Measurements from ENCODE around the gene LACRT. TPM values are rescaled to one million over a fixed set of nuclear protein-coding genes. Genes with fewer than 3 reads are reported as not detected.

Gene LACRT
- total RNA-seq, 1 donor from 2014 or later: not detected

GRCh38 chr12:54606556-54606955, 28.1 kb downstream of the LACRT start:
- DNase-seq (ENCODE audit: low spot score): no peak
- H3K9me3 Mint-ChIP-seq: peaks cover 6% of the 10 kb centered on the region
- TF ChIP-seq EZH2phosphoT487 (IDR thresholded peaks at IDR 0.05): no peak
- no peak for TF ChIP-seq EZH2 (IDR thresholded peaks at IDR 0.05)
- no peak for TF ChIP-seq CTCF (IDR thresholded peaks at IDR 0.05)
- no peak overlapping the region for H3K9ac ChIP-seq
- H3K4me2 ChIP-seq: no peak overlapping the region
- H3K79me2 ChIP-seq (ENCODE audit: low read depth): no peaks in the 10 kb centered on the region
- H3K4me1 Mint-ChIP-seq: peaks cover 13% of the 10 kb centered on the region
- H3K4me3 Mint-ChIP-seq: no peak overlapping the region
- H4K20me1 ChIP-seq (ENCODE audit: low read depth): no peaks in the 10 kb centered on the region
- H3F3A ChIP-seq (ENCODE audit: low read depth): no peaks in the 10 kb centered on the region
- no peaks in the 10 kb centered on the region for H3K4me1 ChIP-seq
- peaks cover 4% of the 10 kb centered on the region for H3K27me3 Mint-ChIP-seq (ENCODE audit: insufficient read depth, low read depth)
- no peak overlapping the region for H2AFZ ChIP-seq (replicated peaks)
- no peaks in the 10 kb centered on the region for H3K36me3 Mint-ChIP-seq
- no peaks in the 10 kb centered on the region for H3K9me3 ChIP-seq (ENCODE audit: low read depth)
- H3K4me3 ChIP-seq: no peak overlapping the region
- H3K27ac Mint-ChIP-seq: no peak overlapping the region
- H3K27me3 ChIP-seq: peaks cover 51% of the 10 kb centered on the region
- no peak overlapping the region for H3K27ac ChIP-seq
- H3K36me3 ChIP-seq: no peaks in the 10 kb centered on the region

GRCh38 chr12:54605138-54605970, 29.3 kb downstream of the LACRT start:
- no peaks in the 10 kb centered on the region for H3K36me3 Mint-ChIP-seq
- TF ChIP-seq CTCF (IDR thresholded peaks at IDR 0.05) (no peak), EZH2phosphoT487 (IDR thresholded peaks at IDR 0.05) (no peak), EZH2 (IDR thresholded peaks at IDR 0.05) (no peak)
- peaks cover 43% of the 10 kb centered on the region for H3K27me3 ChIP-seq
- no peak overlapping the region for H3K9ac ChIP-seq
- no peaks in the 10 kb centered on the region for H3F3A ChIP-seq (ENCODE audit: low read depth)
- H3K79me2 ChIP-seq (ENCODE audit: low read depth): no peaks in the 10 kb centered on the region
- no peak overlapping the region for H3K27ac ChIP-seq
- peaks cover 7% of the 10 kb centered on the region for H3K27me3 Mint-ChIP-seq (ENCODE audit: insufficient read depth, low read depth)
- no peak for DNase-seq (ENCODE audit: low spot score)
- peaks cover 8% of the 10 kb centered on the region for H3K9me3 Mint-ChIP-seq
- H3K4me1 ChIP-seq: no peaks in the 10 kb centered on the region
- no peak overlapping the region for H3K4me3 ChIP-seq
- H3K4me2 ChIP-seq: no peak overlapping the region
- H3K36me3 ChIP-seq: no peaks in the 10 kb centered on the region
- H3K4me1 Mint-ChIP-seq: peaks cover 13% of the 10 kb centered on the region
- no peak overlapping the region for H3K27ac Mint-ChIP-seq
- no peaks in the 10 kb centered on the region for H3K9me3 ChIP-seq (ENCODE audit: low read depth)
- no peak overlapping the region for H3K4me3 Mint-ChIP-seq
- H4K20me1 ChIP-seq (ENCODE audit: low read depth): no peaks in the 10 kb centered on the region
- H2AFZ ChIP-seq (replicated peaks): no peak overlapping the region

GRCh38 chr12:54604436-54604835, 30.3 kb downstream of the LACRT start:
- Mint-ChIP-seq H3K27ac (no peak overlapping the region), H3K36me3 (no peaks in the 10 kb centered on the region), H3K9me3 (peaks cover 8% of the 10 kb centered on the region), H3K27me3 (ENCODE audit: insufficient read depth, low read depth) (peaks cover 7% of the 10 kb centered on the region), H3K4me1 (peaks cover 13% of the 10 kb centered on the region), H3K4me3 (no peak overlapping the region)
- no peak overlapping the region for H3K4me2 ChIP-seq
- no peaks in the 10 kb centered on the region for H3K79me2 ChIP-seq (ENCODE audit: low read depth)
- H3K27me3 ChIP-seq: peaks cover 37% of the 10 kb centered on the region
- no peaks in the 10 kb centered on the region for H3F3A ChIP-seq (ENCODE audit: low read depth)
- H4K20me1 ChIP-seq (ENCODE audit: low read depth): no peaks in the 10 kb centered on the region
- H3K9ac ChIP-seq: no peak overlapping the region
- no peak for DNase-seq (ENCODE audit: low spot score)
- H3K4me3 ChIP-seq: no peak overlapping the region
- no peak overlapping the region for H2AFZ ChIP-seq (replicated peaks)
- no peaks in the 10 kb centered on the region for H3K36me3 ChIP-seq
- no peak overlapping the region for H3K27ac ChIP-seq
- no peaks in the 10 kb centered on the region for H3K9me3 ChIP-seq (ENCODE audit: low read depth)
- H3K4me1 ChIP-seq: no peaks in the 10 kb centered on the region
- TF ChIP-seq CTCF (IDR thresholded peaks at IDR 0.05) (no peak), EZH2phosphoT487 (IDR thresholded peaks at IDR 0.05) (no peak), EZH2 (IDR thresholded peaks at IDR 0.05) (no peak)
